NCI-H2107 treated with DMSO at 0.1 percent for 48 hours (cell line): ENCODE measurements around the gene IFIT1.
A peak's percentile ranks its signal among the peaks of the same experiment; 100 is the strongest.
"Not testable (repeated sequence)": the region's sequence is repeated elsewhere in the genome, so short reads cannot be mapped to it uniquely, and the experiment has no call there.

Experiments used
- DNase-seq: peaks from one replicate; lab custom pipeline; 2025; ENCODE audit not compliant: unreplicated experiment; lab: John Stamatoyannopoulos, UW

Gene IFIT1

GRCh38 chr10:89395141-89395540, 2.7 kb downstream of the IFIT1 start:
- no peak for DNase-seq

DNA sequence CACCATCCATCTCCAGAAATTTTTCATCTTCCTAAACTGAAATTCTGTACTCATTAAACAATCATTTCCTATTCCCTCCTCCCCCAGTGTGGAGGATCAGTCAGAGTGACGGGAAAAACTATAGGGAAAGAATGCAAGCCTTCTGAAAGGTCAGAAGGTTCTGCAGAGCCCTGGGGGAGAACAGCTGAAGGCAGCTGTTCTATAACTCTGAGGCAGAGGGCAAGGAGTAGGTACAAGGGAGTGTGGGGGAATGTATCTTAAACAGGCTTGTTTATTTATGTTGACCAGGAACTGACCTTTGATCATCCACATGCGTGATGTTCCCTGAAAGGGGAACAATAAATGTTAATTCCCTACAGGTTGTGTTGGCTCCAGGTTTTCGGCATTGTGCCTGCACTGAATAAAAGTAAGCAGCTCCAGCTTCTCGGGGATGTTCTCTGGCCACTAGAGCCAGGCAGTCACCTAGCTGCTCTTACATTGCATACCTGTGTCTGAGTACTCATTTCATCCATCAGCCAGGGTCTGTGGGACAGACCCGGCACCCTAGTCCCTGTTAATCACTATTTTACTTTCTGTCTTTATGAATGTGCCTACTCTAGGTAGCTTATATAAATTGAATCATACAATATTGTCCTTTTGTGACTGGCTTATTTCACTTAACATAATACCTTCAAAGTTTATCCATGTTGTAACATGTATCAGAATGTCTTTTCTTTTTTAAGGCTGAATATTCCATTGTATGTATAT, 5.8 kb downstream of the IFIT1 start:
- DNase-seq, result no peak

DNA sequence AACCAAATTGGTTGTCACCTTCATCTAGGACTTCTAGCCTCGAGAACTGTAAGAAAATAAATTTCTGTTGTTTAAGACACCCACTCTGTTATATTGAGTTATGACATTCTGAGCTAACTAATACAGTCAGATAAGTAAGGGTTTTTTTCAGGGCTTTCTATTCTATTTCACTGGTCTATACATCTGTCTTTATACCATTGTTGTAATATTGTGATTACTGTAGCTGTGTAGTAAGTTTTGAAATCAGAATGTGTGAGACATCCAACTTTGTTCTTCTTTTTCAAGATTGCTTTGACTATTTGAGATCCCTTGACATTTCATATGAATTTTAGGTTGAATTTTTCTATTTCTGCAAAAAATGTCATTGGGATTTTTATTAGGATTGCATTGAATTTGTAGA, 7.5 kb downstream of the IFIT1 start:
- DNase-seq, result no peak

GRCh38 chr10:89403043-89403442, 10.6 kb downstream of the IFIT1 start:
- DNase-seq, result no peak

GRCh38 chr10:89404104-89405047, 12.0 kb downstream of the IFIT1 start:
- DNase-seq, result no peak

- not testable (repeated sequence) for DNase-seq
Observed at GRCh38 chr10:89406178-89406577, 13.8 kb downstream of the IFIT1 start.

DNA sequence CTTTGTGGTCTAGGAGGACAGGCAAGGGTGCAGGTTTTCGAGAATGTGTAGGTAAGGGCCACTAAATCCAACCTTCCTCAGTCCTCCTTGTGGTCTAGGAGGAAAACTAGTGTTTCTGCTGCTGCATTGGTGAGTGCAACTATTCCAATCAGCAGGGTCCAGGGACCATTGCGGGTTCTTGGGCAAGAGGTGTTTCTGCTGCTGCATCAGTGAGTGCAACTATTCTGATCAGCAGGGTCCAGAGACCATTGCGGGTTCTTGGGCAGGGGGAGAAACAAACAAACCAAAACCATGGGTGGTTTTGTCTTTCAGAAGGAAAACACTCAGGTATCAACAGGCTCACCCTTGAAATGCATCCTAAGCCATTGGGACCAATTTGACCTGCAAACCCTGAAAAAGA, 15.4 kb downstream of the IFIT1 start:
- not testable (repeated sequence) for DNase-seq

DNA sequence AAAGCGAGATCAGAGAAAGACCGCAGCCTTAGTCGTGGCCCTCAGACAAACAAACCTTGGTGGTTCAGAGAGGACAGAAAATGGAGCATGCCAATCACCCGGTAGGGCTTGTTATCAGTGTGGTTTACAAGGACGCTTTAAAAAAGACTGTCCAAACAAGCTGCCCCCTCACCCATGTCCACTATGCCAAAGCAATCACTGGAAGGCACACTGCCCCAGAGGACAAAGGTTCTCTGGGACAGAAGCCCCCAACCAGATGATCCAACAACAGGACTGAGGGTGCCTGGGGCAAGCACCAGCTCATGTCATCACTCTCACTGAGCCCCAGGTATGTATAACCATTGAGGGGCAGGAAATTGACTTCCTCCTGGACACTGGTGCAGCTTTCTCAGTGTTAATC, 16.9 kb downstream of the IFIT1 start:
- not testable (repeated sequence) for DNase-seq

GRCh38 chr10:89410551-89410950, 18.1 kb downstream of the IFIT1 start:
- not testable (repeated sequence) for DNase-seq

DNA sequence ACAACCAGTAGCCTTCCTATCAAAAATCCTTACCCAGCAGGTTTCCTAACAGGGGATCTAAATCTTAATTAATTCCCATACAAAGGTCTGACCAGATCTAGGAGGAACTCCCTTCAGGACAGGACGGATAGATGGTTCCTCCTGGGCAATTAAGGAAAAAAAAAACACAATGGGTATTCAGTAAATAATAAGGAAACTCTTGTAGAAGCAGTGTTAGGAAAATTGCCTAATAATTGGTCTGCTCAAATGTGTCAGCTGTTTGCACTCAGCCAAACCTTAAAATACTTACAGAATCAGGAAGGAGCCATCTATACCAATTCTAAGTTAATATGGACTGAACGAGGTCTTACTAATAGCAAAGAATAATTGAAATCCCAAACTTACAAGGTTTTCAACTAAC, 18.7 kb downstream of the IFIT1 start:
- DNase-seq, result not testable (repeated sequence)

DNA sequence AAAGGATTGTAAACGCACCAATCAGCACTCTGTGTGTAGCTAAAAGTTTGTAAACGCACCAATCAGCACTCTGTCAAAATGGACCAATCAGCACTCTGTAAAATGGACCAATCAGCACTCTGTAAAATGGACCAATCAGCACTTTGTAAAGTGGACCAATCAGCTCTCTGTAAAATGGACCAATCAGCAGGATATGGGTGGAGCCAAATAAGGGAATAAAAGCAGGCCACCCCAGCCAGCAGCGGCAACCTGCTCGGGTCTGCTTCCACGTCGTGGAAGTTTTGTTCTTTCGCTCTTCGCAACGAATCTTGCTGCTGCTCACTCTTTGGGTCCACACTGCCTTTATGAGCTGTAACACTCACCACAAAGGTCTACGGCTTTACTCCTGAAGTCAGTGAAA, 19.9 kb downstream of the IFIT1 start:
- not testable (repeated sequence) for DNase-seq

DNA sequence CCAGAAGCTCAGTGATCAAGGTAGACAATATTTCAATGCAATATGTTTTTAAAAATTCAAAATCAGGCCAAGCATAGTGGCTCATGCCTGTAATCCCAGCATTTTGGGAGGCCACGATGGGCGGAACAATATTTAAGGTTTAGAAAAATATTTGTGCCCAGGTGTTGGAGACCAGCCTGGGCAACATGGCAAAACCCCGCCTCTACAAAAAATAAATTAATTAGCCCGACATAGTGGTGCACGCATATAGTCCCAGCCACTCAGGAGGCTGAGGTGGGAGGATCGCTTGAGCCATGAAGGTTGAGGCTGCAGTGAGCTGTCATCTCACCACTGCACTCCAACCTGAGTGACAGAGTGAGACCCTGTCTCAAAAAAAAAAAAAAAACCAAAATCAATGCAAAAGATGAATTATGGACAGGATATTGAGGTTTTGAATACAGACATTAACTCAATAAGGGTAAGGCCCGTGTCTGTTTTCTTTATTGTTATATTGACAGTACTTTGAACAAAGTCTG, 21.0 kb downstream of the IFIT1 start:
- DNase-seq, result no peak

DNA sequence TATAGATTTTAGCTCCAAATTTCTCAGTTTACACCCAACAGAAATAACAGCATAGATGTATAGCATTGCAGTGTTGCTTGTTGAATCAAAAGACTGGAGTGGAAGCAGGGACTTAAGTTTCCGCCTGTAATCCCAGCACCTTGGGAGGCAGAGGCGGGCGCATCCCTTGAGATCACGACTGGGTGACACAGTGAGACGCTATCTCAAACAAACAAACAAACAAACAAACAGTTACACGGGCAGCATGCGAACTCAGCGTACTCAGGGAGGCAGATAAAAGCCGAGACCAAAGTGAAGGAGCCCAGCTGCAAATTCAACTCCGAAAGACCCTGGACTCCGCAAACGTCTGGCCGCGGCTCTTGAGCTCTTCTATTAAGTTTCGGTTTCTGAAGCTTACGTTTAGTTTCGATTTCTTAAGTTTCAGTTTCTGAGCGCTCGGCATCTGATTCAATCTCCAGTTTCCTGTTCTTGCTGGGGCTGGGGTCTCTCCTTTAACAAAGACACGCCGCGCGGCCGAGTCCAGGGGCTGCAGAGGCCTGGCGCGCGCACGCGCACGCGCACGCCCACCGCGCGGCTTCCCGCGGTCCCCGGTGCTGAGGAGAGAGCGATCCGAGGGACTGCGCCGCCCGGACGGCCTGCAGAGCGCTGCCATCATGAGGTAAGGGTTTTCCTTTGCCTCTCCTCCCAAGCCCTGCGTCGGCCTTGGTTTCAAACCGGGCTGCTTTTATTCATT, 21.9 kb downstream of the IFIT1 start, which contains the start of gene IFIT5:
IFIT5 (plus strand) TSS at position 423 of the 733 bp plus-strand sequence; CDS start at position 654, 231 bp downstream.
- peak; percentile 45 for DNase-seq

- DNase-seq, result peak; percentile 13
Observed at GRCh38 chr10:89414879-89415821, 22.7 kb downstream of the IFIT1 start.

DNA sequence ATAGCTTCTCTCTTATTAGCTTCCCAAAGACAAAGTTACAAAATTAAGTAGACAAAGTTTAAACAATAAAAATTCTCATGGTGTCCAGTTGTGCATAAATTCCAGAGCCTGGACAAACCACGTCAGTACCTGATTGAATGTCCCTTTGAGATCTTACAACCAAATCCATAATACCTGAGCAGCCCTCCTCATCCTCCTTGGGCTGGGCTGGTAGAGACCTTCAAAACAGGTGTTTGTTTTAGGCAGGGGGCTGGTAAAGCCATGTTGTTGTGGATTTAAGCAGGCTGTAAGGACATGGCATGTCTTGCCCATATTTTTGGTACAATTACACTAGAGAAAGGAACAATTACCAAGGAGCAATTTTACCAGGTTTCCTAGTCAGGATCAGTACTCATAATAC, 24.0 kb downstream of the IFIT1 start:
- no peak for DNase-seq

DNA sequence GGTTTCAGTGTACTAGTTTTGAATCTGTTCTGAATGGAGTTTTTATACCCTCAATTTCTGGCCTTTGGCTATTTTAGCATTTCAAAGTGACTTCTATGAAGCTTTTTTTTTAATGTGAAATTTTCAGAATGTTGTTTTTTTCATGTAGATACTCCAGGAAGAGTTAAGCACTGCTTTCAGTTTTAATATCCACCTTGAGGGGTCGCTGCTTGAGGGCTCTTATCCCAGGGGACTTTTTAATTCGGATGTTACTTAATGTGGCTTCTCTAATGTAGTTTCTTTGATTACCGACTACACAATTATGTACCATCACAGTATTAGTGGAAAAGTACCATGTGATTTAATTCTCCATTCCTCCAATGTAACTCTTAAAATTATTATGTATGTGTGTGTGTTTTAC, 27.1 kb downstream of the IFIT1 start:
- no peak for DNase-seq

DNA sequence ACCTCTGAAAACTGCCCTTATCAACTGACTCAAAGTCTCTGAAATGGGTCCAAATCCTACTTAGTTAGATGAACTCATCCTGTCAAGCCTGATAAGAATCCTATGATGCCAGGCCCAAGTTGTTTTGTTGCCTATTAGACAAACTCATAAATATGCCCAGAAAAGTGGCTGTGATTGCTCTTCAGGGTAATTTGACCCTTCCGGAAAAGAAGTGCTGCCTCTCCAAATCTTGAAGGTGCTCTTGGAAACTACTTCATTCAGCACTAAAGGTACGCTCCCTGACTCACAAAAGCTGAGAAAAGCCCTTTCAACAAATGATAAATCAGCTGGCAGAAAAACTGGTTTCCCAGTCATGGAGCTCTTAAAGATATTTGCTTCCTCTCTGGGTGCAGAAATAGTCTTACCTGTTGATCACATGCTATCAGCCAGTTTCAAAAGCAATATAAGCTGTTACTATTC, 28.6 kb downstream of the IFIT1 start:
- DNase-seq, result no peak

DNA sequence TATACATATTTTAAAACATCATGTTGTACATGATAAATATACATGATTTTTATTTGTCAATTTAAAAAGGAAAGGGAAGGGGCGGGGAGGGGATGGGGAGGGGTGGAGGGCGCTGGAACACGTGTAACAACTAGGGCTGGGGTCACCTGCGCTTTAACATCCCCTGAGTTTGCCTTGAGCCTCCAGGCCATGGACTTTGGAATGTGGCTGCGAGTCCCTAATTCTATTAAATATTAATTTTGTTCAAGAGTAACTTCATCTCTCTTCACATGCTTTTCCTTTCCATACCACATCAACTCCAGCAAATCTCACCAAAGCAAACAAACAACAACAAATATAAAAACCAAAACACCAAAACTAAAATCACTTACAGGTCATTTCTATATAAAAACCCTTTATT, 32.6 kb downstream of the IFIT1 start:
- DNase-seq, result no peak

DNA sequence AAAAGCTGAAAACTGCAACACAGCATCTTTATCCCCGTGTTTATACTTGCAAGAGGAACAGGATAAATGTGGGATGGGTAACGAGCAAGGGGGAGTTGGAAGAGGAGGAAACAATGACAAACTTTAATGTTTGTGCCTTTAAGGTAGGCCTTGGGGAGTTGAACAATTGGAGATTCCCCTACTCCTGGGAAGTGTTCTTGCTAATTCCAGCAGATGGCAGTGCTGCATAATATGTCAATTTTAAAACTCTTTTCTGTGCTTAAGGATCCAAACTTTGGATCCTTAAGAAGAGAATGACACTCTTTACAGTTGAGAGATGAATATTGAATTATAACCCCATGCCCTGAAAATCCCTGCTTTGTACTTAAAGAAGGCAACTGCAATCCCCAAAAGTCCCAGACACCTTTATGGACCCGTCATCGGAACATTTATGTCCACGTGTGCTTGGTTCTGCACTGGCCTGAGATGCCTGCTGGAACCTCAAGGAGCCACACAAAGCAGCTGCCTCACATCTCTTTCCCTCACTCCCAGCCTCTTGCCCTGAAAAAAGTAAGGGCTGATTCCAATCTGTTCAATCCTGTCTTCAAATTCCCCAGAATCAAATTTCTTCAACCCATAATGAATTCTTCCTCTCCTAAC, 33.9 kb downstream of the IFIT1 start:
- peak; percentile 18 for DNase-seq
